ENCODE results near the gene TUBB2A.
"Not testable (repeated sequence)": the region's sequence is repeated elsewhere in the genome, so short reads cannot be mapped to it uniquely, and the experiment has no call there.

TUBB2A gene

GRCh38 chr6:3183066-3183465, 25.7 kb upstream of the TUBB2A start:
- peaks cover 0 to 6% (median 0%) of the 10 kb centered on the region in 5 donors for H3K4me1 ChIP-seq (ENCODE audit: control insufficient read depth in 5 of 5, insufficient read depth in 5 of 5, low read length in 5 of 5)
- H3K9me3 ChIP-seq (ENCODE audit: control insufficient read depth in 5 of 5, low read length in 5 of 5): no peaks in the 10 kb centered on the region
- H3K9ac ChIP-seq (ENCODE audit: low read length in 5 of 5): no peak overlapping the region

DNA sequence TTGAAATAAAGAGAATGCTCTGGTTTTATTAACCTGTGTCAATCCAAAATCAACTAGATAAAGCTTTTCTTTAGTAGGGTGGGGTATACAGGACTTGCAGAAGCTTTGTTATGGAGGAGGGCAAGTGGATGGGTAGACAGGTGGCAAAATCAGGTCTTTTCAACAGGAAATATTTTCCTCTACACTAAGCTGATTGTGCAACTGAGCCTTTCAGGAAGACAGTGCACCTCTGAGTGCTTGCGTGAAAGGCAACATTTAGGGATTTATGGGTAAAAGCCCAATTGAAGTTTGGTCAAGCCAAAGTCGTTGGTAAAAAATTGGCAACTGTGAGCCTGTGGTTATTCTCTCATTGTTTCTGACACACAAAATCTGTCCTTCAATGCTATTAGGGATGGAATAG, 23.8 kb upstream of the TUBB2A start:
- Histone ChIP-seq H3K27ac (ENCODE audit: low read depth, low read length) (no peak overlapping the region), H3K9me3 (ENCODE audit: control insufficient read depth in 5 of 5, low read length in 5 of 5) (no peaks in the 10 kb centered on the region), H3K27me3 (ENCODE audit: control insufficient read depth in 5 of 5, insufficient read depth in 4 of 5, low read length in 5 of 5) (peaks cover 0 to 4% (median 0%) of the 10 kb centered on the region in 5 donors), H3K36me3 (ENCODE audit: control insufficient read depth in 5 of 5, insufficient read depth in 5 of 5, low read length in 5 of 5) (no peaks in the 10 kb centered on the region), H3K9ac (ENCODE audit: low read length in 5 of 5) (no peak overlapping the region), H3K4me1 (ENCODE audit: control insufficient read depth in 5 of 5, insufficient read depth in 5 of 5, low read length in 5 of 5) (peaks cover 0 to 6% (median 0%) of the 10 kb centered on the region in 5 donors), H3K4me3 (ENCODE audit: low read depth in 1 of 5, low read length in 5 of 5) (no peak overlapping the region)

More at GRCh38 chr6:3183066-3183465, 25.7 kb upstream of the TUBB2A start:
- H3K27me3 ChIP-seq (ENCODE audit: control insufficient read depth in 5 of 5, insufficient read depth in 4 of 5, low read length in 5 of 5): peaks cover 0 to 4% (median 0%) of the 10 kb centered on the region in 5 donors
- H3K27ac ChIP-seq (ENCODE audit: low read depth, low read length): no peak overlapping the region
- H3K4me3 ChIP-seq (ENCODE audit: low read depth in 1 of 5, low read length in 5 of 5): no peak overlapping the region
- no peaks in the 10 kb centered on the region for H3K36me3 ChIP-seq (ENCODE audit: control insufficient read depth in 5 of 5, insufficient read depth in 5 of 5, low read length in 5 of 5)

DNA sequence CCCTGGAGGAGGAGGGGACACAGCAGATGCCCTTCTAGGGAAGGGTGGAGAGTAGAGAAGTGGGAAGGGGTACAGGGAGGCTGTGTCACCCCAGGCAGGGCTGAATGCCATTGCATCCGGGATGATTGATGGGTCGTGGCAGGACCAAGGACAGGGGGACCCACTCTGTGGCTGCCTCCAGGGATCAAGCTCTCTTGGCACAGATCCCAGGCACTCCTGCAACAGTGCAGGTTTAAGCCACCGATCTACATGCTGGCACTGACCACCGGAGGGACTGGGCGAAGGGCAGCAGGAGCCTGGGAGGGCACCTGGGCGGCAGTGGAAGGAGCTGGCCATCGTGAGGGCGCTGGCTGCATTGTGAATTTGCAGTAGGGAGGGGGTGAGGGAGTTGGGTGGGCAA, 22.6 kb upstream of the TUBB2A start:
- H3K4me1 ChIP-seq (ENCODE audit: control insufficient read depth in 5 of 5, insufficient read depth in 5 of 5, low read length in 5 of 5); H3K9ac ChIP-seq (ENCODE audit: low read length in 5 of 5); H3K27me3 ChIP-seq (ENCODE audit: control insufficient read depth in 5 of 5, insufficient read depth in 4 of 5, low read length in 5 of 5); H3K27ac ChIP-seq (ENCODE audit: low read depth, low read length); H3K36me3 ChIP-seq (ENCODE audit: control insufficient read depth in 5 of 5, insufficient read depth in 5 of 5, low read length in 5 of 5); H3K9me3 ChIP-seq (ENCODE audit: control insufficient read depth in 5 of 5, low read length in 5 of 5): not testable (repeated sequence)
- H3K4me3 ChIP-seq (ENCODE audit: low read depth in 1 of 5, low read length in 5 of 5): peak overlapping the region in 1 of 5 donors; percentile 32

DNA sequence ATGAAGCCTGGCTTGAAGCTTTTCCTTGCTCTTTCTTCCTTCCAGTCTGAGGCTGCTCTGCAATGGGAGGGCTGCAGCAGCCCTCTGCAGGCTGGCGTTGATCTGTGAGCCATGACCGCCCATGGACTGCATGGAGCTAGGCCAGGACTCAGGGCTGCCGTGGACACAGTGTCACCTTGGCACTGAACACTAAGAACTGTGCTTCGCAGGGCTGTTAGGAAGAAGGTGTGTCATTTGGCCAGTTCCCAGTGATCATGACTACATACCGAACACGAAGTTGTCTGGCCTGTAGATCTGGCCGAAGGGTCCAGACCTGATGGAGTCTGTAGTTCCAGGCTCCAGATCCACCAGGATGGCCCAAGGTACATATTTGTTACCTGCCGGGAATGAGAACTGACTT, 21.3 kb upstream of the TUBB2A start:
- not testable (repeated sequence) for H3K4me3 ChIP-seq (ENCODE audit: low read depth in 1 of 5, low read length in 5 of 5); H3K9me3 ChIP-seq (ENCODE audit: control insufficient read depth in 5 of 5, low read length in 5 of 5); H3K4me1 ChIP-seq (ENCODE audit: control insufficient read depth in 5 of 5, insufficient read depth in 5 of 5, low read length in 5 of 5); H3K27me3 ChIP-seq (ENCODE audit: control insufficient read depth in 5 of 5, insufficient read depth in 4 of 5, low read length in 5 of 5); H3K9ac ChIP-seq (ENCODE audit: low read length in 5 of 5); H3K27ac ChIP-seq (ENCODE audit: low read depth, low read length); H3K36me3 ChIP-seq (ENCODE audit: control insufficient read depth in 5 of 5, insufficient read depth in 5 of 5, low read length in 5 of 5)

DNA sequence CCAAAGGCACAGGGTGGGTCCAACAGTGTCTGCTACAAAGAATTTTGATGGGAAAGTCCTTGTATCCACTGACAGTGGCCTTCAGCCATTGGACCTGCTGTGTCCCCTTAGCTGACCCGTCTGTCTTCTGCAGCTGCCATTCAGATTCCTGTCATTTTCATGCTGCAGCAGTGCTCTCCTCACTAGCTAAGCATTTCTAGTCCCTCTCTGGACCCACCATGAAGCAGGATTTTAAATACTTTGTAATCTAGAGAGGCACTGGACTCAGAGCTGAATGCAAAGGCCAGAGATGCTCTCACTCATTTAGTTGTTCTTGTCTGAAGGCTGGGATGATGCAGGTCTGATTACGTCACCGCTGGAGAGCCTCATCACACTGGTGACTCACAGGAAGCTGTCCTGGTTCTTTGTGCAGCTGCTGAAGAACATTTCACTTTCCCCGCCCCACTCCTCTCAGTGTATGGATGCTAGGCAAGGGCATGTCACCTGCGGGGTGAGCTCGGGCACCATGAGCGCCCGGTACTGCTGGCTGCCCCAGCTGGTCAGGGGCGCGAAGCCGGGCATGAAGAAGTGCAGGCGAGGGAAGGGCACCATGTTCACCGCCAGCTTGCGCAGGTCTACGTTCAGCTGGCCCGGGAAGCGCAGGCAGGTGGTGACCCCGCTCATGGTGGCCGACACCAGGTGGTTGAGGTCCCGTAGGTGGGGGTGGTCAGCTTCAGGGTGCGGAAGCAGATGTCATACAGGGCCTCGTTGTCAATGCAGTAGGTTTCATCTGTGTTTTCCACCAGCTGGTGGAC, 19.4 kb upstream of the TUBB2A start:
- H3K27ac ChIP-seq (ENCODE audit: low read depth, low read length): no peak overlapping the region
- H3K36me3 ChIP-seq (ENCODE audit: control insufficient read depth in 5 of 5, insufficient read depth in 5 of 5, low read length in 5 of 5): no peaks in the 10 kb centered on the region
- H3K9me3 ChIP-seq (ENCODE audit: control insufficient read depth in 5 of 5, low read length in 5 of 5): no peaks in the 10 kb centered on the region
- H3K4me1 ChIP-seq (ENCODE audit: control insufficient read depth in 5 of 5, insufficient read depth in 5 of 5, low read length in 5 of 5): no peaks in the 10 kb centered on the region
- H3K4me3 ChIP-seq (ENCODE audit: low read depth in 1 of 5, low read length in 5 of 5): no peak overlapping the region
- peaks cover 0 to 4% (median 0%) of the 10 kb centered on the region in 5 donors for H3K27me3 ChIP-seq (ENCODE audit: control insufficient read depth in 5 of 5, insufficient read depth in 4 of 5, low read length in 5 of 5)
- no peak overlapping the region for H3K9ac ChIP-seq (ENCODE audit: low read length in 5 of 5)

DNA sequence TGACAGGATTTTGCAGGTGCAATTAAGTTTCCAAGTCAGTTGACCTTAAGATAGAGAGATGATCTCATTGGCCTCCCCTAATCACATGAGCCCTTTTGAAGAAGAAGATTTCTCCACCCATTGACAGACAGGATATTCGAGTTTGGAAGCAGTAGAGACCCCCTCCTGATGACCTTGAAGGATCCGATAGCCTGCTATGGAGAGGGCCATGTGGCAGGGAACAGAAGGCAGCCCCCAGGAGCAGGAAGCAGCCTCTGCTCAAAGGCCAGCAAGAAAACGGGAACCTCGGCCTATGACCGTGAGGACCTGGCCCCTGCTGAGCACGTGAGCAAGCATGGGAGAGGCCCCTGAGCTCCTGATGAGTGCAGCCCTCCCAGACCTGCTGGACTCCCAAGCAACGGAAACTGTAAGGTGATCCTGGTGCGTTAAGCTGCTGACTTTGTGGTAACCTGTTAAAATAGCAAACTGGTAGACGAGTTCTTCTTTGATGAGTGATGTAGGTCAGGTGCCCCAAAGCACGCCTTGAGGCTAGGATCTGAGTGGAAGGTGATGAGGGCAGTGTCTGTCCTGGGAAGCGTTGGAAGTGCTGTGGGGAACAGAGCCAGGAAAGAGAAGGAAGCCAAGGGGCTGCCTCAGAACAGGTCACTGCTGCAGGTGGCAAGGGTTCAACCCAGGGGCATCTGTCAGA, 18.5 kb upstream of the TUBB2A start:
- no peak overlapping the region for H3K27ac ChIP-seq (ENCODE audit: low read depth, low read length)
- no peaks in the 10 kb centered on the region for H3K9me3 ChIP-seq (ENCODE audit: control insufficient read depth in 5 of 5, low read length in 5 of 5)
- no peak overlapping the region for H3K9ac ChIP-seq (ENCODE audit: low read length in 5 of 5)
- peaks cover 0 to 4% (median 0%) of the 10 kb centered on the region in 5 donors for H3K27me3 ChIP-seq (ENCODE audit: control insufficient read depth in 5 of 5, insufficient read depth in 4 of 5, low read length in 5 of 5)
- no peaks in the 10 kb centered on the region for H3K4me1 ChIP-seq (ENCODE audit: control insufficient read depth in 5 of 5, insufficient read depth in 5 of 5, low read length in 5 of 5)
- no peak overlapping the region for H3K4me3 ChIP-seq (ENCODE audit: low read depth in 1 of 5, low read length in 5 of 5)
- no peaks in the 10 kb centered on the region for H3K36me3 ChIP-seq (ENCODE audit: control insufficient read depth in 5 of 5, insufficient read depth in 5 of 5, low read length in 5 of 5)

DNA sequence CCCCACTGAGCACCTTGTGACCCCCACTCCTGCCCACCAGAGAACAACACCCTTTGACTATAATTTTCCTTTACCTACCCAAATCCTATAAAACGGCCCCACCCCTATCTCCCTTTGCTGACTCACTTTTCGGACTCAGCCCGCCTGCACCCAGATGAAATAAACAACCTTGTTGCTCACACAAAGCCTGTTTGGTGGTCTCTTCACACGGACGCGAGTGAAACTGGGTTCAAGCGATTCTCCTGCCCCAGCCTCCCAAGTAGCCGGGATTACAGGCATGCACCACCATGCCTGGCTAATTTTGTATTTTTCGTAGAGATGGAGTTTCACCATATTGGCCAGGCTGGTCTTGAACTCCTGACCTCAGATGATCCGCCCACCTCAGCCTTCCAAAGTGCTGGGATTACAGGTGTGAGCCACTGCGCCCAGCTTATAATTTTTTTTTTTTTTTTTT, 16.3 kb upstream of the TUBB2A start:
- H3K4me3 ChIP-seq (ENCODE audit: low read depth in 1 of 5, low read length in 5 of 5); H3K4me1 ChIP-seq (ENCODE audit: control insufficient read depth in 5 of 5, insufficient read depth in 5 of 5, low read length in 5 of 5); H3K27me3 ChIP-seq (ENCODE audit: control insufficient read depth in 5 of 5, insufficient read depth in 4 of 5, low read length in 5 of 5); H3K36me3 ChIP-seq (ENCODE audit: control insufficient read depth in 5 of 5, insufficient read depth in 5 of 5, low read length in 5 of 5); H3K9ac ChIP-seq (ENCODE audit: low read length in 5 of 5); H3K9me3 ChIP-seq (ENCODE audit: control insufficient read depth in 5 of 5, low read length in 5 of 5); H3K27ac ChIP-seq (ENCODE audit: low read depth, low read length): not testable (repeated sequence)

- H3K4me3 ChIP-seq (ENCODE audit: low read depth in 1 of 5, low read length in 5 of 5); H3K4me1 ChIP-seq (ENCODE audit: control insufficient read depth in 5 of 5, insufficient read depth in 5 of 5, low read length in 5 of 5); H3K27me3 ChIP-seq (ENCODE audit: control insufficient read depth in 5 of 5, insufficient read depth in 4 of 5, low read length in 5 of 5); H3K36me3 ChIP-seq (ENCODE audit: control insufficient read depth in 5 of 5, insufficient read depth in 5 of 5, low read length in 5 of 5); H3K9ac ChIP-seq (ENCODE audit: low read length in 5 of 5); H3K9me3 ChIP-seq (ENCODE audit: control insufficient read depth in 5 of 5, low read length in 5 of 5); H3K27ac ChIP-seq (ENCODE audit: low read depth, low read length): not testable (repeated sequence)
Observed at GRCh38 chr6:3172789-3173188, 15.4 kb upstream of the TUBB2A start.

DNA sequence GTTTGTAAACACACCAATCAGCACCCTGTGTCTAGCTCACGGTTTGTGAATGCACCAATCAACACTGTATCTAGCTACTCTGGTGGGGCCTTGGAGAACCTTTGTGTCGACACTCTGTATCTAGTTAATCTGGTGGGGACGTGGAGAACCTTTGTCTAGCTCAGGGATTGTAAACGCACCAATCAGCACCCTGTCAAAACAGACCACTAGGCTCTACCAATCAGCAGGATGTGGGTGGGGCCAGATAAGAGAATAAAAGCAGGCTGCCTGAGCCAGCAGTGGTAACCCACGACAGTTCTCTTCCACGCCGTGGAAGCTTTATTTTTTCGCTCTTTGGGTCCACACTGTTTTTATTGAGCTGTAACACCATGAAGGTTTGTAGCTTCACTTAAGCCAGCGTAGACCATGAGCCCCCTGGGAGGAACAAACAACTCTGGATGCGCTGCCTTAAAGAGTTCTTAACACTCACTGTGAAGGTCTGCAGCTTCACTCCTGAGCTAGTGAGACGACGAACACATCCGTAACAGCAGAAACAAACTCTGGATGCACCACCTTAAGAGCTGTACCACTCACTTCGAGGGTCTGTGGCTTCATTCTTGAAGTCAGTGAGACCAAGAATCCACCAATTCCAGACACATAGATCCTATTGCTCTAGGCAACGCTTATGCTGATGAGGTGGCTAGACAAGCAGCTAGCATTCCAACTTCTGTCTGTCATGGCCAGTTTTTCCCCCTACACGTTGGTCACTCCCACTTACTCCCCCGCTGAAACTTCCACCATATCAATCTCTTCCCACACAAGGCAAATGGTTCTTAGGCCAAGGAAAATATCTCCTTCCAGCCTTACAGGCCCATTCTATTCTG, 14.2 kb upstream of the TUBB2A start:
- H3K4me1 ChIP-seq (ENCODE audit: control insufficient read depth in 5 of 5, insufficient read depth in 5 of 5, low read length in 5 of 5); H3K9me3 ChIP-seq (ENCODE audit: control insufficient read depth in 5 of 5, low read length in 5 of 5); H3K27me3 ChIP-seq (ENCODE audit: control insufficient read depth in 5 of 5, insufficient read depth in 4 of 5, low read length in 5 of 5): not testable (repeated sequence)

GRCh38 chr6:3170676-3171075, 13.3 kb upstream of the TUBB2A start:
- H3K9me3 ChIP-seq (ENCODE audit: control insufficient read depth in 5 of 5, low read length in 5 of 5); H3K9ac ChIP-seq (ENCODE audit: low read length in 5 of 5); H3K4me3 ChIP-seq (ENCODE audit: low read depth in 1 of 5, low read length in 5 of 5); H3K4me1 ChIP-seq (ENCODE audit: control insufficient read depth in 5 of 5, insufficient read depth in 5 of 5, low read length in 5 of 5); H3K36me3 ChIP-seq (ENCODE audit: control insufficient read depth in 5 of 5, insufficient read depth in 5 of 5, low read length in 5 of 5); H3K27ac ChIP-seq (ENCODE audit: low read depth, low read length); H3K27me3 ChIP-seq (ENCODE audit: control insufficient read depth in 5 of 5, insufficient read depth in 4 of 5, low read length in 5 of 5): not testable (repeated sequence)

More for the DNA sequence above, 14.2 kb upstream of the TUBB2A start:
- not testable (repeated sequence) for H3K4me3 ChIP-seq (ENCODE audit: low read depth in 1 of 5, low read length in 5 of 5); H3K27ac ChIP-seq (ENCODE audit: low read depth, low read length); H3K36me3 ChIP-seq (ENCODE audit: control insufficient read depth in 5 of 5, insufficient read depth in 5 of 5, low read length in 5 of 5); H3K9ac ChIP-seq (ENCODE audit: low read length in 5 of 5)
